K562 (cell line): ENCODE measurements around the gene B4GALT7. TPM values are rescaled to one million over a fixed set of nuclear protein-coding genes. Genes with fewer than 3 reads are reported as not detected.

Source experiments
- ATAC-seq: fragments of 200-7000 bp; cut with Tn5 transposase; 3 replicates; pipeline ENCODE4 v1.9.1; 2020; ENCODE audit warnings: moderate library complexity
- BruUV-seq: library from RNA; stranded (reverse); fragments of 400-500 nt; replicated peaks from 2 replicates; lab custom pipeline; 2021; lab: Mats Ljungman, UMichigan
- CTCF ChIA-PET: fragments of 300-600 bp; formaldehyde crosslinking; extraction: SDS; loops from one replicate; lab custom pipeline; 2021; ENCODE audit warnings: low intra/inter-chr PET ratio; lab: Yijun Ruan, JAX
- POLR2A ChIA-PET: fragments of 300-600, 350-650 bp; sonication (Branson Sonifier 250); formaldehyde crosslinking; extraction: SDS; loops from one replicate; lab custom pipeline; 2021; ENCODE audit warnings: antibody characterized with exemption, inconsistent platforms; lab: Yijun Ruan, JAX
- DNase-seq, 4 experiments: peaks; one replicate each; pipeline versions ENCODE4 v3.0.0 to v3.0.0-alpha.2; 2011 to 2018; ENCODE audit warnings: low spot score in 3 of 4, mixed read lengths in 3 of 4; ENCODE audit errors: extremely low read depth in 1 of 4
- FAIRE-seq: peaks from 2 replicates; lab custom pipeline; 2011; peaks lifted over from hg19 to GRCh38; lab: Jason Lieb, UNC
- H2AFZ ChIP-seq: 2 replicates; pipeline ENCODE4 v1.6.0; 2011; ENCODE audit warnings: low read depth, low read length, control low read depth, inconsistent platforms
- H3K27ac ChIP-seq: fragments of 200-600 bp; 3 replicates; pipeline ENCODE4 v1.8.0; 2011; ENCODE audit warnings: low read depth, mild to moderate bottlenecking, control low read depth, inconsistent platforms, low read length, moderate library complexity, mixed read lengths; ENCODE audit errors: extremely low read depth
- H3K27me3 ChIP-seq, 2 experiments: fragments of 300-600 bp in 1 of 2; 2 replicates in 1 of 2; 3 replicates in 1 of 2; pipeline versions ENCODE4 v1.6.0 to v1.8.0; 2011; ENCODE audit warnings: inconsistent platforms in 2 of 2, low read length in 2 of 2, mild to moderate bottlenecking in 1 of 2, mixed read lengths in 1 of 2, moderate library complexity in 1 of 2; ENCODE audit not compliant: control insufficient read depth in 2 of 2, insufficient read depth in 2 of 2
- H3K36me3 ChIP-seq: fragments of 300-600 bp; 3 replicates; pipeline ENCODE4 v1.8.0; 2011; ENCODE audit warnings: mild to moderate bottlenecking, low read length, inconsistent platforms; ENCODE audit not compliant: control insufficient read depth, insufficient read depth
- H3K4me1 ChIP-seq, 2 experiments: fragments of 200-600 bp in 1 of 2; replicated peaks in 1 of 2; 2 replicates in 1 of 2; 3 replicates in 1 of 2; pipeline versions ENCODE4 v1.5.1 to v1.8.0; 2011; ENCODE audit warnings: inconsistent platforms in 2 of 2, low read length in 2 of 2, mild to moderate bottlenecking in 1 of 2, mixed read lengths in 1 of 2, moderate library complexity in 1 of 2; ENCODE audit not compliant: control insufficient read depth in 2 of 2, insufficient read depth in 2 of 2
- H3K4me2 ChIP-seq: 2 replicates; pipeline ENCODE4 v1.6.1; 2011; ENCODE audit warnings: low read length, control low read depth, inconsistent platforms, mixed read lengths; ENCODE audit not compliant: insufficient read depth
- H3K4me3 ChIP-seq: fragments of 200-600 bp; sonication (generic), shearing (Covaris generic); 2 replicates; pipeline ENCODE4 v1.5.1; 2016; ENCODE audit warnings: control low read depth, inconsistent platforms
- H3K79me2 ChIP-seq: fragments of 200-600 bp; 3 replicates; pipeline ENCODE4 v1.8.0; 2011; ENCODE audit warnings: low read length, inconsistent platforms; ENCODE audit not compliant: control insufficient read depth, insufficient read depth
- H3K9ac ChIP-seq, 2 experiments: 2 replicates each; pipeline versions ENCODE4 v1.6.0 to v1.6.1; 2011; ENCODE audit warnings: low read depth in 2 of 2, low read length in 2 of 2, control low read depth in 1 of 2, inconsistent platforms in 1 of 2, mild to moderate bottlenecking in 1 of 2, mixed read lengths in 1 of 2; ENCODE audit not compliant: insufficient read depth in 1 of 2
- H3K9me1 ChIP-seq: one replicate; pipeline ENCODE4 v1.6.0; 2011; ENCODE audit warnings: inconsistent platforms, mild to moderate bottlenecking, low read length, moderate library complexity; ENCODE audit not compliant: control insufficient read depth, insufficient read depth
- H3K9me3 ChIP-seq: replicated peaks from 2 replicates; pipeline ENCODE4 v1.5.1; 2011; ENCODE audit warnings: low read depth, low read length, inconsistent platforms; ENCODE audit not compliant: control insufficient read depth, insufficient read depth
- H4K20me1 ChIP-seq: replicated peaks from 2 replicates; pipeline ENCODE4 v1.6.1; 2011; ENCODE audit warnings: low read length, inconsistent platforms, mixed read lengths; ENCODE audit not compliant: control insufficient read depth, insufficient read depth
- ARID4B ChIP-seq: sonication (generic); formaldehyde crosslinking; IDR thresholded peaks from 2 replicates; pipeline ENCODE4 v1.8.0; 2022; ENCODE audit warnings: mild to moderate bottlenecking, missing genetic modification reagents
- WGBS: fragments of 100-300 bp; shearing (Covaris generic); methylation state at CpG from one replicate; pipeline ENCODE4 v1.1.6; 2016; ENCODE audit warnings: low coverage, mixed read lengths; ENCODE audit not compliant: insufficient coverage; ENCODE audit errors: missing lambda C conversion rate; 5-methylcytosine and 5-hydroxymethylcytosine counted together
- in situ Hi-C: fragments of 300-500 bp; cut with MboI; formaldehyde crosslinking; loops from 4 replicates; pipeline ENCODE4 v1.15.0; 2018; ENCODE audit warnings: inconsistent platforms, mixed read lengths
- intact Hi-C: fragments of 100-400 bp; cut with micrococcal nuclease; formaldehyde crosslinking; loops from 2 replicates; pipeline ENCODE4 v1.14.2; 2022
- polyA plus RNA-seq, 8 experiments: library from polyadenylated mRNA; depleted of rRNA in 4 of 8; stranded (reverse) in 5 of 8; unstranded in 3 of 8; fragments of >200 nt; fragmentation: Nextera tagmentation in 2 of 8; fragmentation: Illumina TruSeq in 1 of 8; extraction: Ambion mirVana in 2 of 8; extraction: Trizol in 1 of 8; gene quantifications; 2 replicates each; pipeline versions ENCODE4 v1.2.1 to v1.2.3, GENCODE V29; 2011 to 2014; ENCODE audit warnings: inconsistent platforms in 1 of 8, missing spikeins in 1 of 8
- total RNA-seq, 7 experiments: library from RNA; depleted of rRNA in 6 of 7; stranded (reverse); fragments of >200 nt in 6 of 7; fragmentation: Illumina TruSeq in 2 of 7; extraction: Trizol in 2 of 7; gene quantifications; 2 replicates each; pipeline versions ENCODE4 v1.2.1 to v1.2.3, GENCODE V29; 2011 to 2021; ENCODE audit warnings: low replicate concordance in 1 of 7

B4GALT7 gene
- total and polyA plus RNA-seq, 9 of the 15 experiments (the other 6 are each of a cell fraction or from before 2014, with no cell fraction given) = 0.34 to 17.7 (median 9.1) TPM

- no peak for DNase-seq
- Histone ChIP-seq H4K20me1 (0 out of 2 replicates have a peak, but pooled peaks cover 10% of the 10 kb centered on the region), H3K9me1 (no peaks in the 10 kb centered on the region), H3K27ac (no peak overlapping the region), H3K4me3 (no peak overlapping the region), H3K4me1 (peaks cover 9 to 51% of the 10 kb centered on the region in 2 experiments; a peak in 4 of 5 replicates), H3K4me2 (no peak overlapping the region), H3K27me3 (no peaks in the 10 kb centered on the region), H3K9me3 (no peaks in the 10 kb centered on the region), H2AFZ (no peak overlapping the region), H3K36me3 (peaks cover 9% of the 10 kb centered on the region; the same call in 1 of the 3 replicates), H3K79me2 (peaks cover 14% of the 10 kb centered on the region; the same call in 2 of the 3 replicates), H3K9ac (no peak overlapping the region)
- intact Hi-C loops = no loop called here
- ChIA-PET POLR2A (interaction anchor here (1.6 kb wide), 1 partner anchor 13 kb away, joined by 6 read pairs; the partner anchor contains the start of gene TMED9), CTCF (no interaction called here)
- no peak for FAIRE-seq
- in situ Hi-C loops = loop anchor here (25.0 kb wide), 1 partner anchor 457 kb away; no protein-coding TSS in a partner anchor
- BruUV-seq = no TSS peak
- WGBS = 58% methylated on average over 5 of the region's 5 CpGs
- no peak for ATAC-seq
- no peak for TF ChIP-seq ARID4B
These were observed 5.1 kb downstream of the B4GALT7 start for GRCh38 chr5:177605078-177605477.
